ENCODE data around the gene PDE1A.

DNA sequence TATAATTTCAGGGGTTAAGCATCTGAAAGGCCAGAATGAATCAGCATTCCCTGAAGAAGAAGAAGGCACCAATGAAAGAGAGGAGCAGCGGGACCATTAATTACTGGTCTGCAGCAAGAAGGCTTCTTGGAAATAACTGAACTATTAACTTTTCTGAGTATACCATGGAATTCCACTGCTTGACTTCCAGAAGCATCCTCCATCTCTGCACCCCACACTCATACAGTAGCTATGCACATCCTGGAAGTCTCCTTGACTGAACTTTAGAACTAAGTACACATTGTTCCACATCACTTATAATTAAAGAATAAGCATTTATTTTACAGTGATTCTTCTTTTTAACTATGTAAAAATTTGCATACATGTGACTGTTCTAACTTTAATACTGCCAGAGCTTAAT, 309.6 kb downstream of the PDE1A start:
- TF ChIP-seq, protein P1, sequence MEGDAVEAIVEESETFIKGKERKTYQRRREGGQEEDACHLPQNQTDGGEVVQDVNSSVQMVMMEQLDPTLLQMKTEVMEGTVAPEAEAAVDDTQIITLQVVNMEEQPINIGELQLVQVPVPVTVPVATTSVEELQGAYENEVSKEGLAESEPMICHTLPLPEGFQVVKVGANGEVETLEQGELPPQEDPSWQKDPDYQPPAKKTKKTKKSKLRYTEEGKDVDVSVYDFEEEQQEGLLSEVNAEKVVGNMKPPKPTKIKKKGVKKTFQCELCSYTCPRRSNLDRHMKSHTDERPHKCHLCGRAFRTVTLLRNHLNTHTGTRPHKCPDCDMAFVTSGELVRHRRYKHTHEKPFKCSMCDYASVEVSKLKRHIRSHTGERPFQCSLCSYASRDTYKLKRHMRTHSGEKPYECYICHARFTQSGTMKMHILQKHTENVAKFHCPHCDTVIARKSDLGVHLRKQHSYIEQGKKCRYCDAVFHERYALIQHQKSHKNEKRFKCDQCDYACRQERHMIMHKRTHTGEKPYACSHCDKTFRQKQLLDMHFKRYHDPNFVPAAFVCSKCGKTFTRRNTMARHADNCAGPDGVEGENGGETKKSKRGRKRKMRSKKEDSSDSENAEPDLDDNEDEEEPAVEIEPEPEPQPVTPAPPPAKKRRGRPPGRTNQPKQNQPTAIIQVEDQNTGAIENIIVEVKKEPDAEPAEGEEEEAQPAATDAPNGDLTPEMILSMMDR (conservative IDR thresholded peaks at IDR 0.05 in 1 of 2, IDR thresholded peaks at IDR 0.05 in 1 of 2; ENCODE audit: extremely low read depth in 1 of 2, insufficient read depth in 1 of 2, low read depth in 1 of 2, low read length in 2 of 2) = no peak
- TF ChIP-seq EZH2 (IDR thresholded peaks at IDR 0.05; ENCODE audit: borderline replicate concordance, low read length) = no peak
